Adrenal gland (tissue), 5 donors: ENCODE data around the gene CYTH3.

Experiments used
- POLR2A ChIP-seq, 2 donors: fragments of 450-650 bp; IDR thresholded peaks; one replicate each; pipeline ENCODE4 v1.6.1; 2017; ENCODE audit warnings: antibody characterized with exemption in 2 of 2, mild to moderate bottlenecking in 2 of 2, moderate library complexity in 1 of 2
- TF ChIP-seq, protein P1 (sequence below), 6 experiments: fragments of 450-650 bp in 4 of 6; fragments of 200-600 bp in 2 of 6; sonication (generic) in 1 of 6; IDR thresholded peaks; 1 replicate in 5 of 6; 2 replicates in 1 of 6; pipeline versions ENCODE4 v1.5.1 to v1.8.0; 2016 to 2021; ENCODE audit warnings: antibody characterized with exemption in 6 of 6, mild to moderate bottlenecking in 2 of 6, moderate library complexity in 1 of 6
- donor health status: DM: no; HTN: no; CAD: no.

DNA sequence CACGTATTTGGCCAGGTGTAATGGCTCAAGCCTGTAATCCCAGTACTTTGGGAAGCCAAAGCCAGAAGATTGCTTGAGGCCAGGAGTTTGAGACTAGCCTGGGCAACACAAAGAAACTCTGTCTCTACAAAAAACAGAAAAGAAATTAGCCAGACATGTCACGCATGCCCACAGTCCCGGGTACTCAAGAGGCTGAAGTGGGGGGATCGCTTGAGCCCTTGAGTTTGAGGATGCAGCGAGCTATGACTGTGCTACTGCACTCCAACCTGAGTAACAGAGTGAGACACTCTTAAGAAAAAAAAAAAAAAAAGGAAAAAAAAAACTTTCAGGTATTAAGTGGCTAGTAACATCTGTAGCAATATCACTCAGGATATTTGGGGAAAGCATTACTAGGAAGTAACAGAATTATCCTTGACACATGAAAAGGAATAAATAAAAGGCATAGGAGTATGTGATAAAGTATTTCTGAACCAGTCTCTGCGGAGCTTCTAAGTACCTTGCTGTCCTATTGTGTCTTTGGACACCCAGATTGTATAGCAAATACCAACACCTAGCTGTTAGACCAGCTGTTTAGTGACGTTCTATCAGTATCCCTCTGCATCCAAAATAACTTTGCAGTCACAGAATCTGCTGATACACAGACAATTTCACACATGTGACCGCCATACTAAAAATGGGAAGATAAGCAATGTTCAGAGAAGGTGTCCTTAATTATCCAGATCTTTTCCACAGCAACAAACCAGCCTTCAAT lies 74.4 kb downstream of the CYTH3 start:
- TF ChIP-seq, protein P1, sequence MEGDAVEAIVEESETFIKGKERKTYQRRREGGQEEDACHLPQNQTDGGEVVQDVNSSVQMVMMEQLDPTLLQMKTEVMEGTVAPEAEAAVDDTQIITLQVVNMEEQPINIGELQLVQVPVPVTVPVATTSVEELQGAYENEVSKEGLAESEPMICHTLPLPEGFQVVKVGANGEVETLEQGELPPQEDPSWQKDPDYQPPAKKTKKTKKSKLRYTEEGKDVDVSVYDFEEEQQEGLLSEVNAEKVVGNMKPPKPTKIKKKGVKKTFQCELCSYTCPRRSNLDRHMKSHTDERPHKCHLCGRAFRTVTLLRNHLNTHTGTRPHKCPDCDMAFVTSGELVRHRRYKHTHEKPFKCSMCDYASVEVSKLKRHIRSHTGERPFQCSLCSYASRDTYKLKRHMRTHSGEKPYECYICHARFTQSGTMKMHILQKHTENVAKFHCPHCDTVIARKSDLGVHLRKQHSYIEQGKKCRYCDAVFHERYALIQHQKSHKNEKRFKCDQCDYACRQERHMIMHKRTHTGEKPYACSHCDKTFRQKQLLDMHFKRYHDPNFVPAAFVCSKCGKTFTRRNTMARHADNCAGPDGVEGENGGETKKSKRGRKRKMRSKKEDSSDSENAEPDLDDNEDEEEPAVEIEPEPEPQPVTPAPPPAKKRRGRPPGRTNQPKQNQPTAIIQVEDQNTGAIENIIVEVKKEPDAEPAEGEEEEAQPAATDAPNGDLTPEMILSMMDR (IDR thresholded peaks at IDR 0.05), result no peak
- TF ChIP-seq POLR2A (IDR thresholded peaks at IDR 0.05), result no peak
